Lower leg skin (tissue), 4 donors: ENCODE data around the gene NLN. TPM values are rescaled to one million over a fixed set of nuclear protein-coding genes. Genes with fewer than 3 reads are reported as not detected.
"Not testable (repeated sequence)": the region's sequence is repeated elsewhere in the genome, so short reads cannot be mapped to it uniquely, and the experiment has no call there.

Experiments used
- DNase-seq, 2 donors: peaks; one replicate each; pipeline ENCODE4 v3.0.0-alpha.2; 2019; ENCODE audit warnings: low spot score in 2 of 2
- H3K4me3 ChIP-seq: fragments of 200-600 bp; sonication (generic); 2 replicates; pipeline ENCODE4 v1.5.1; 2017; ENCODE audit warnings: mild to moderate bottlenecking, low read depth; ENCODE audit not compliant: poor library complexity, severe bottlenecking
- POLR2A ChIP-seq, 2 donors: fragments of 450-650 bp; IDR thresholded peaks; one replicate each; pipeline ENCODE4 v1.6.1; 2016 to 2017; ENCODE audit warnings: antibody characterized with exemption in 2 of 2, mild to moderate bottlenecking in 1 of 2, moderate library complexity in 1 of 2
- WGBS, 2 donors: methylation state at CpG; one replicate each; pipeline ENCODE4 v1.1.5; 2018; 5-methylcytosine and 5-hydroxymethylcytosine counted together
- intact Hi-C: fragments of 100-400 bp; cut with DNase I; formaldehyde crosslinking; loops from one replicate; pipeline ENCODE4 v1.15.0; 2023; ENCODE audit warnings: low total_unique reads
- total RNA-seq, 4 donors: library from RNA; depleted of rRNA; stranded (reverse); fragments of >200 nt; gene quantifications; one replicate each; pipeline ENCODE4 v1.1.0, GENCODE V29; 2016
- TF ChIP-seq, protein P1 (sequence below), 3 donors: fragments of 450-650 bp; IDR thresholded peaks; one replicate each; pipeline ENCODE4 v1.5.1; 2016; ENCODE audit warnings: antibody characterized with exemption in 3 of 3, mild to moderate bottlenecking in 3 of 3, moderate library complexity in 2 of 3

The NLN gene
- total RNA-seq, 4 donors from 2014 or later: 14.0 to 18.8 (median 16.4) TPM

DNA sequence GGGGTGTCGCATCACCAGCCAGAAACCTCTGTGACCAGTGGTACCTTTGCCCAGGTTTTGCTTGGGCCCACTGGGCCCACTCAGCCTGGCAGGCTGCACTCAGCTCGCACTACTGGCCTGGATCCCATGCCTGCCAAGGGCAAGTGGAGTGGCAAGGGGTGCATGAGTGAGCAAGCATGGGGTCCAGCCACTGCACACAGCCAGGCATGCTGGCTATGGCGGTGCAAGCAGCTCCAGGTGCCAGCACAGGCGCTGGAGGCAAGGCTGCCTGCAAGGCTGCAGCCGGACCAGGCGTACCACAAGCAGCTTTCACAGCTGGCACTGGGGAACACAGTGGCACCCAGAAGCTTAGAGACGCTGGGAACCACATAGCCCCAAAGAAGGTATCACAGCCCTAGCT lies 80.1 kb downstream of the NLN start:
- H3K4me3 ChIP-seq: no peak overlapping the region
- no peak for DNase-seq
- no peak for TF ChIP-seq POLR2A (IDR thresholded peaks at IDR 0.05)
- TF ChIP-seq, protein P1, sequence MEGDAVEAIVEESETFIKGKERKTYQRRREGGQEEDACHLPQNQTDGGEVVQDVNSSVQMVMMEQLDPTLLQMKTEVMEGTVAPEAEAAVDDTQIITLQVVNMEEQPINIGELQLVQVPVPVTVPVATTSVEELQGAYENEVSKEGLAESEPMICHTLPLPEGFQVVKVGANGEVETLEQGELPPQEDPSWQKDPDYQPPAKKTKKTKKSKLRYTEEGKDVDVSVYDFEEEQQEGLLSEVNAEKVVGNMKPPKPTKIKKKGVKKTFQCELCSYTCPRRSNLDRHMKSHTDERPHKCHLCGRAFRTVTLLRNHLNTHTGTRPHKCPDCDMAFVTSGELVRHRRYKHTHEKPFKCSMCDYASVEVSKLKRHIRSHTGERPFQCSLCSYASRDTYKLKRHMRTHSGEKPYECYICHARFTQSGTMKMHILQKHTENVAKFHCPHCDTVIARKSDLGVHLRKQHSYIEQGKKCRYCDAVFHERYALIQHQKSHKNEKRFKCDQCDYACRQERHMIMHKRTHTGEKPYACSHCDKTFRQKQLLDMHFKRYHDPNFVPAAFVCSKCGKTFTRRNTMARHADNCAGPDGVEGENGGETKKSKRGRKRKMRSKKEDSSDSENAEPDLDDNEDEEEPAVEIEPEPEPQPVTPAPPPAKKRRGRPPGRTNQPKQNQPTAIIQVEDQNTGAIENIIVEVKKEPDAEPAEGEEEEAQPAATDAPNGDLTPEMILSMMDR (IDR thresholded peaks at IDR 0.05): no peak
- WGBS, 2 donors: 100% methylated on average over 2 to 6 of the region's 7 CpGs
- intact Hi-C loops: no loop called here

DNA sequence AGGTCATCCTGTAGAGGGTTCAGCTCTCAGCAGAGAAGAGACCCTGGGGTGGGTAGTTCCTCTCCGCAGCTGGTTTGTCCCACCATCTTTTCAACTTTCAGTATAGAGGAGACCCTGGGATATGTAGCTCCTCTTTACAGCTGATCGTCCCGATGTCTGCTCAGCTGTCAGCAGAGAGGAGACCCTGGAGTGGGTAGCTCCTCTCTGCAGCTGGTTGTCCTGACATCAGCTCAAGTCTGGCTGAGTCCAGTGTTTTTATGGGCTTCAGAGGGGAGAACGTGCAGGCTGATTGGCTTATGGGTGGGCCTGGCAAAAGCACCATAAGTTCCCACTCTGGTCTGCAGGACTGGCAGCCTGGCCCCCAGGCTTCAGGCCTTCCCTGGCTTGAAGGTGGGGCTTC lies 80.8 kb downstream of the NLN start:
- H3K4me3 ChIP-seq: no peak overlapping the region
- TF ChIP-seq POLR2A (IDR thresholded peaks at IDR 0.05): no peak
- TF ChIP-seq, protein P1 (IDR thresholded peaks at IDR 0.05): no peak
- intact Hi-C loops: no loop called here
- WGBS, 2 donors: 94 to 100% methylated on average over 4 of the region's 4 CpGs
- no peak for DNase-seq

DNA sequence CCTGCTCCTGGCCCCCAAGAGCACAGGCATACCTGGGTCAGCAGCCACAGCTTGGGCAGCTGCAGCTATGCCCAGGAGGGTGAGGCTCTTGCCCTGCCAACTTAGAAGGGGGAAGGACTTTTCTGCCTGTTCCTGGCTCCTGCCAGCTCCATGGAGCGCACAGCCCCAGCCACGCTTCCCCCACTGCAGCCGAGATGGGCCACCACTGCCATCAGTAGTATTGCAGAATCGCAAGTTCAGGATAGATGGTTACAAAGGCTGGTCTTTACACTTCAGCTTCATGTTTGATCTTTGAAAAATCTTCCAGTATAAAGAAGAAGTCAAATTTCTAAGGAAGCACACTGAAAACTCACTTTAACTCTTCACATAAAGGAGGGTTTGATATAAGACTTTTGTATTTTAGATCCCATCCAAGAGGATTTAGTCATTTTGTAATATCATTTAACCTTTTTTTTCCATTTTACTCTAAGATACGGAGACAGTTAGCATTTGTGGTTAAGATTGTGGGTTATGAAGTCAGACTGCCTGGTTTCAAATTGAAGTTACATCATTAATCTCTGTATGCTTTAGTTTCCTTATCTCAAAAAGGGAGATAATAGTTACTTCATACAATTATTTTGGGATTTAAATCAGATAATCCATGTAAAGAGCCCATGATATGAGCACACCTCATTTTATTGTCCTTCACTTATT lies 81.8 kb downstream of the NLN start:
- TF ChIP-seq POLR2A (IDR thresholded peaks at IDR 0.05): no peak
- TF ChIP-seq, protein P1 (IDR thresholded peaks at IDR 0.05): no peak
- no peak overlapping the region for H3K4me3 ChIP-seq
- intact Hi-C loops: no loop called here
- no peak for DNase-seq
- WGBS, 2 donors: 88 to 90% methylated on average over 5 of the region's 5 CpGs

DNA sequence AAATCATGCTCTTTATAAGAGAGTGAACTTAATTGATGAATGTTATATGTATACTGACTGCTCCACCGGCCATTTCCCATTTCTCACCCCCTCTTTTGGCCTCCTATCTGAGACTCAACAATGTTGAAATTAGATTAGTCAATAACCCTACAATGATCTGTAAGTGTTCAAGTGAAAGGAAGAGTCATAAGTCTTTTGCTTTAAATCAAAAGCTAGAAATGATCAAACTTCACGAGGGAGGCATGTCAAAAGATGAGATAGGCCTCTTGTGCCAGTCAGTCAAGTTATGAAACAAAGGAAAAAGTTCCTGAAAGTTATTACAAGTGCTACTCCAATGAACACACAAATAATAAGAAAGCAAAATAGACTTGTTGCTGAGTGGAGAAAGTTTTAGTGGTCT lies 83.1 kb downstream of the NLN start:
- 93 to 97% methylated on average over 2 of the region's 2 CpGs for WGBS, 2 donors

DNA sequence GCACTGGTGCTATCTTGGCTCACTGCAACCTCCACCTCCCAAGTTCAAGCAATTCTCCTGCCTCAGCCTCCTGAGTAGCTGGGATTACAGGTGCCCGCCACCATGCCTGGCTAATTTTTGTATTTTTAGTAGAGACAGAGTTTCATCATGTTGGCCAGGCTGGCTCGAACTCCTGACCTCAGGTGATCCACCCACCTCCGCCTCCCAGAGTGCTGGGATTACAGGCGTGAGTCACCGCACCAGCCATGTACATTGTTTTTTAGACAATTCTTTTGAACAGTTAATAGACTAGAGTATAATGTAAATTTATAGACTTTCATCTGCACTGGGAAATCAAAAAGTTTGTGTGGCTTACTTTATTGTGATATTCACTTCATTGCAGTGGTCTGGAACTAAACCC lies 85.5 kb downstream of the NLN start:
- H3K4me3 ChIP-seq, intact Hi-C loops, DNase-seq: not testable (repeated sequence)
- 86 to 95% methylated on average over 5 of the region's 5 CpGs for WGBS, 2 donors

More for the DNA sequence above, 83.1 kb downstream of the NLN start:
- TF ChIP-seq, protein P1 (IDR thresholded peaks at IDR 0.05): no peak
- no peak for TF ChIP-seq POLR2A (IDR thresholded peaks at IDR 0.05)
- no peak for DNase-seq
- no peak overlapping the region for H3K4me3 ChIP-seq
- intact Hi-C loops: no loop called here

DNA sequence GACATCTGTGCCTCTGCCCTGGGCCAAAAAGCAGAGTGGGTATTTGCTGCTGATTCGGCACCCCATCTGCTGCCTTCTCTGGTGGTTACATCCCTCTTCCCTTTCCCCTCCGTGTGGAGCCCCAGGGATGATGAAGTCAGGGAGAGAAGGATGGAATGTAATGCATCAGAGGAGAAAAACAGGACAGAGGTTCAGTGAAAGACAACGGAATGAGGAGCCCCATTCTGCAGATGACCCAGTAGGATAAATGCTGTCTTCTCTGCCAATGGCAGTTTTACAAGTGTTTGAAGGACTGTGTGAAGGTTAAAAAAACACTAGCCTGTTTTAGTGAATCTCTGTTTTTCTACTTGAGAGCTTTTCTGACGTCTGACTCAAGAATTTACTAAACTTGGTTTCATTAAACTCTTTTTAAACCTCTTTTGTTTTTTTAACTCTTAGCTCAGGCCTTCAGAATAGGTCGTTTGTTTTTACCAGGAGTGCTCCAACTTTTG lies 86.3 kb downstream of the NLN start:
- TF ChIP-seq, protein P1 (IDR thresholded peaks at IDR 0.05): no peak
- no peak for TF ChIP-seq POLR2A (IDR thresholded peaks at IDR 0.05)
- intact Hi-C loops: no loop called here
- H3K4me3 ChIP-seq: no peak overlapping the region
- no peak for DNase-seq
- 56 to 66% methylated on average over 5 of the region's 5 CpGs for WGBS, 2 donors
